HG03520 (cell line): ENCODE data around the gene WASHC3.
"Not testable (repeated sequence)": the region's sequence is repeated elsewhere in the genome, so short reads cannot be mapped to it uniquely, and the experiment has no call there.

Experiments
- ATAC-seq: cut with Tn5 transposase; IDR thresholded peaks from one replicate; pipeline ENCODE4 v1.9.1; 2021; ENCODE audit warnings: mild to moderate bottlenecking, moderate library complexity; ENCODE audit not compliant: unreplicated experiment

WASHC3 gene

GRCh38 chr12:102051431-102051965 lies 10.3 kb downstream of the WASHC3 start:
- ATAC-seq: no peak

GRCh38 chr12:102050660-102051430 lies 10.9 kb downstream of the WASHC3 start:
- no peak for ATAC-seq

- no peak for ATAC-seq
These were observed 17.9 kb downstream of the WASHC3 start for GRCh38 chr12:102043928-102044327.

GRCh38 chr12:102033991-102034745 lies 27.6 kb downstream of the WASHC3 start:
- ATAC-seq: no peak

- ATAC-seq: no peak
These were observed 29.9 kb downstream of the WASHC3 start for GRCh38 chr12:102031852-102032251.

GRCh38 chr12:102029141-102029540 lies 32.6 kb downstream of the WASHC3 start:
- no peak for ATAC-seq

GRCh38 chr12:102026728-102027127 lies 35.1 kb downstream of the WASHC3 start:
- ATAC-seq: no peak

- ATAC-seq: no peak
These were observed 37.0 kb downstream of the WASHC3 start for GRCh38 chr12:102024765-102025164.

- ATAC-seq: no peak
These were observed 38.4 kb downstream of the WASHC3 start for GRCh38 chr12:102023343-102023930.

- no peak for ATAC-seq
These were observed 39.5 kb downstream of the WASHC3 start for GRCh38 chr12:102022286-102022685.

- no peak for ATAC-seq
These were observed 40.1 kb downstream of the WASHC3 start for GRCh38 chr12:102021540-102022246.

- not testable (repeated sequence) for ATAC-seq
These were observed 43.2 kb downstream of the WASHC3 start for GRCh38 chr12:102018607-102019006.

- ATAC-seq: no peak
These were observed 45.3 kb downstream of the WASHC3 start for GRCh38 chr12:102016472-102016871.

- peak; percentile 89 for ATAC-seq
These were observed 51.4 kb downstream of the WASHC3 start for GRCh38 chr12:102010265-102010994.

GRCh38 chr12:102009796-102010195 lies 52.0 kb downstream of the WASHC3 start:
- peak; percentile 4 for ATAC-seq

GRCh38 chr12:102008615-102009126 lies 53.1 kb downstream of the WASHC3 start:
- ATAC-seq: no peak

- ATAC-seq: no peak
These were observed 56.5 kb downstream of the WASHC3 start for GRCh38 chr12:102005256-102005655.

- no peak for ATAC-seq
These were observed 64.7 kb downstream of the WASHC3 start for GRCh38 chr12:101997102-101997501.

GRCh38 chr12:101995684-101996083 lies 66.1 kb downstream of the WASHC3 start:
- no peak for ATAC-seq

- no peak for ATAC-seq
These were observed 69.7 kb downstream of the WASHC3 start for GRCh38 chr12:101992091-101992490.
